Heart left ventricle (tissue), 13 donors: ENCODE data around the gene NUP35.

ENCODE experiments used
- CTCF ChIP-seq, 12 donors: fragments of 200-600 bp; sonication (generic) in 4 of 12; IDR thresholded peaks; one replicate each; pipeline versions ENCODE4 v1.5.0 to v1.8.0; 2018 to 2022; ENCODE audit warnings: antibody characterized with exemption in 12 of 12, mild to moderate bottlenecking in 5 of 12
- POLR2A ChIP-seq, 2 donors: fragments of 450-650 bp; IDR thresholded peaks; one replicate each; pipeline ENCODE4 v1.6.1; 2017; ENCODE audit warnings: antibody characterized with exemption in 2 of 2, mild to moderate bottlenecking in 2 of 2, moderate library complexity in 2 of 2
- donor health status: ischemic (EF 13 %, LVEDD 7.1; RV severe dilation, severe dysfunction).
- donor health status: DM: no; HTN: yes; CAD: no.
- donor health status: DM: no; HTN: no; CAD: no.
- donor health status: ischemic (EF 25% LVEDD 6.9; RV normal size, moderate dysfunction).
- donor health status: ischemic (EF 25% LVEDD 5.7; RV mildly dilated, moderate dysfunction).
- donor health status: ischemic (EF 35%, LVEDD 5.7; RV mildly dilated, moderate dysfunction).
- donor health status: nonischemic (EF 11% LVEDD 7.7; RV severe dilation, severe dysfunction).
- donor health status: DM: yes; HTN: yes; CAD: no.
- donor health status: PGD.
- donor health status: ischemic (EF 29% LVEDD 5.4; RV normal size, mild dysfunction).
- donor health status: nonischemic (EF 23%, LVEDD 6.1; RV moderate dilation, normal function).

DNA sequence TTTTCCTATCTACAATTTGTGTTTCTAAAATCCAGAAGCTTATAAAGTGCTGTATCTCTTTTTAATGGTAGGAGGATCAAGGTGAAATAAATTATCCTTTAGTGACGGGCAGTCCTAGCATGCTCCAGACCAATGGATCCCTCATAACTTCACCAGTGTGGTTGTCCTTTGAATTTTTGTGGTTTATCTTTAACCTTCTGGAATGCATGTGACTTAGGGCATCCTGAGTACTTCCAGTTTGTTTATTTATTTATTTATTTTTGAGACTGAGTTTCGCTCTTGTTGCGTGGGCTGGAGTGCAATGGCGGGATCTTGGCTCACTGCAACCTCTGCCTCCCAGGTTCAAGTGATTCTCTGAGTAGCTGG lies 40.4 kb downstream of the NUP35 start:
- TF ChIP-seq CTCF (IDR thresholded peaks at IDR 0.05) (no peak), POLR2A (IDR thresholded peaks at IDR 0.05) (no peak)
